Psoas muscle (tissue), 8 donors: ENCODE measurements around the gene COPS2. TPM values are rescaled to one million over a fixed set of nuclear protein-coding genes. Genes with fewer than 3 reads are reported as not detected.

ENCODE experiments used
- ATAC-seq, 4 donors: fragments of 200-7000 bp; cut with Tn5 transposase; one replicate each; pipeline ENCODE4 v1.9.1; 2020; ENCODE audit warnings: moderate library complexity in 3 of 4, mild to moderate bottlenecking in 2 of 4
- DNase-seq, 2 donors: peaks; one replicate each; pipeline ENCODE4 v3.0.0-alpha.2; 2020
- H3K27ac ChIP-seq: fragments of 200-600 bp; one replicate; pipeline ENCODE4 v1.8.0; 2022
- H3K27me3 ChIP-seq, 3 donors: fragments of 200-600 bp in 1 of 3; one replicate each; pipeline versions ENCODE4 v1.6.1 to v1.8.0; 2013 to 2022; ENCODE audit warnings: low read length in 2 of 3, mild to moderate bottlenecking in 2 of 3, moderate library complexity in 1 of 3; ENCODE audit not compliant: insufficient read depth in 3 of 3
- H3K36me3 ChIP-seq, 2 donors: fragments of 200-600 bp in 1 of 2; one replicate each; pipeline versions ENCODE4 v1.6.1 to v1.8.0; 2013 to 2022; ENCODE audit warnings: low read depth in 1 of 2, mild to moderate bottlenecking in 1 of 2, moderate library complexity in 1 of 2; ENCODE audit not compliant: insufficient read depth in 1 of 2
- H3K4me1 ChIP-seq: fragments of 200-600 bp; one replicate; pipeline ENCODE4 v1.8.0; 2022
- H3K4me3 ChIP-seq: fragments of 200-600 bp; one replicate; pipeline ENCODE4 v1.8.0; 2022; ENCODE audit warnings: mild to moderate bottlenecking
- H3K9me3 ChIP-seq: fragments of 200-600 bp; one replicate; pipeline ENCODE4 v1.8.0; 2022
- WGBS, 3 donors: extraction: QIAGEN DNeasy Blood & Tissue Kit; methylation state at CpG; one replicate each; pipeline versions ENCODE4 v1.1.6 to v1.1.7; 2013; 5-methylcytosine and 5-hydroxymethylcytosine counted together
- intact Hi-C, 2 donors: fragments of 100-400 bp; cut with DNase I; formaldehyde crosslinking; loops; one replicate each; pipeline versions ENCODE4 v1.11.0 to v1.14.2; 2022
- polyA plus RNA-seq, 3 donors: library from polyadenylated mRNA; stranded (reverse); fragments of 200-250 nt; gene quantifications; one replicate each; pipeline ENCODE4 v1.2.3, GENCODE V29; 2013
- total RNA-seq, 4 donors: library from RNA; stranded (reverse); fragmentation: NEBNext Ultra II Directional in 2 of 4; extraction: Animal tissue kit (Norgen Biotek cat#: 25700) in 2 of 4; gene quantifications; one replicate each; pipeline versions ENCODE4 v1.2.1 to v1.2.4, GENCODE V29; 2021 to 2023
- TF ChIP-seq, protein P1 (sequence below): fragments of 200-600 bp; IDR thresholded peaks from one replicate; pipeline ENCODE4 v1.8.0; 2022; ENCODE audit warnings: antibody characterized with exemption
- donor health status: healthy with polysubstance abuse.
- donor health status: DM: no; HTN: no; CAD: no; lungs with moderate emphysema.
- donor health status: Bipolar disorder and iron deficiency.
- donor health status: healthy.
- donor health status: DM: yes; HTN: yes; CAD: no.
- donor health status: DM: no; HTN: no; CAD: no.
- donor health status: DM: no; HTN: no; CAD: no.
- donor health status: DM: yes; HTN: yes; CAD: no.

The COPS2 gene
- total and polyA plus RNA-seq, 7 donors = 95.6 to 243 (median 130) TPM

DNA sequence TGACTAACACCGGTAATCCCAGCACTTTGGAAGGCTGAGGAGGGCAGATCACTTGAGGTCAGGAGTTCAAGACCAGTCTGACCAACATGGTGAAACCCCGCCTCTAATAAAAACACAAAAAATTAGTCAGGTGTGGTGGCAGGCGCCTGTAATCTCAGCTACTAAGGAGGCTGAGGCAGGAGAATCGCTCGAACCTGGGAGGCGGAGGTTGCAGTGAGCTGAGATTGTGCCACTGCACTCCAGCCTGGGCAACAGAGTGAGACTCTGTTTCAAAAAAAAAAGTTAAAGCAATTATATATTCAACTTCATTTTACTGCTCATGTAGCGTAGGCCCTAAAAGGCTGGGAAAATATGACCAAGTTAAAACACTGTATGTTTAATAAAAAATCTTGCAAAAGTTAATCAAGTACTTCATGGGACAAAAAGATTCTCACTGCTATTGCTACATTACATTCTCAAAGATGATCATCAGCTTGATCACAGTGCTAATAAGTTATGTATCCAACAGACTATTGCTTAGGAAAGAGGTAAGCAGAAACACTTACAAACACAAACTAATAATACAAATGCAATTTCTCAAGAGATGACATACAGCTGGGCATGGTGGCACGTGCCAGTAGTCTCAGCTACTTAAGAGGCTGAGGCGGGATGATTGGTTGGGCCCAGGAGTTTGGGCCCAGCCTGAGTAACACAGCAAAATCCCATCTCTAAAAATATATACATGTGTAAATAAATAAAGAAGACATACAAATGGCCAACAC is 2.7 kb downstream of the COPS2 start:
- H3K4me3 ChIP-seq = peak overlapping the region; percentile 91
- no peaks in the 10 kb centered on the region for H3K27me3 ChIP-seq
- no peaks in the 10 kb centered on the region for H3K36me3 ChIP-seq
- intact Hi-C loops = loop anchor here in 1 of 2 donors (10.0 kb wide), 2 partner anchors 288 to 472 kb away; partner anchors contain the start of genes DTWD1 and FAM227B
- TF ChIP-seq, protein P1, sequence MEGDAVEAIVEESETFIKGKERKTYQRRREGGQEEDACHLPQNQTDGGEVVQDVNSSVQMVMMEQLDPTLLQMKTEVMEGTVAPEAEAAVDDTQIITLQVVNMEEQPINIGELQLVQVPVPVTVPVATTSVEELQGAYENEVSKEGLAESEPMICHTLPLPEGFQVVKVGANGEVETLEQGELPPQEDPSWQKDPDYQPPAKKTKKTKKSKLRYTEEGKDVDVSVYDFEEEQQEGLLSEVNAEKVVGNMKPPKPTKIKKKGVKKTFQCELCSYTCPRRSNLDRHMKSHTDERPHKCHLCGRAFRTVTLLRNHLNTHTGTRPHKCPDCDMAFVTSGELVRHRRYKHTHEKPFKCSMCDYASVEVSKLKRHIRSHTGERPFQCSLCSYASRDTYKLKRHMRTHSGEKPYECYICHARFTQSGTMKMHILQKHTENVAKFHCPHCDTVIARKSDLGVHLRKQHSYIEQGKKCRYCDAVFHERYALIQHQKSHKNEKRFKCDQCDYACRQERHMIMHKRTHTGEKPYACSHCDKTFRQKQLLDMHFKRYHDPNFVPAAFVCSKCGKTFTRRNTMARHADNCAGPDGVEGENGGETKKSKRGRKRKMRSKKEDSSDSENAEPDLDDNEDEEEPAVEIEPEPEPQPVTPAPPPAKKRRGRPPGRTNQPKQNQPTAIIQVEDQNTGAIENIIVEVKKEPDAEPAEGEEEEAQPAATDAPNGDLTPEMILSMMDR = no peak
- H3K9me3 ChIP-seq = no peaks in the 10 kb centered on the region
- H3K27ac ChIP-seq = no peak overlapping the region
- H3K4me1 ChIP-seq = peaks cover 44% of the 10 kb centered on the region
- ATAC-seq (no peak), DNase-seq (no peak)
- 86 to 93% (median 91%) methylated on average over 9 of the region's 9 CpGs for WGBS, 3 donors

- ATAC-seq = no peak
- H3K4me1 ChIP-seq = peaks cover 43% of the 10 kb centered on the region
- TF ChIP-seq, protein P1 = no peak
- intact Hi-C loops = loop anchor here in 1 of 2 donors (10.0 kb wide), 2 partner anchors 287 to 473 kb away; partner anchors contain the start of genes DTWD1 and FAM227B
- WGBS, 3 donors = 74 to 80% (median 79%) methylated on average over 3 of the region's 3 CpGs
- H3K9me3 ChIP-seq = no peaks in the 10 kb centered on the region
- DNase-seq = no peak
- no peaks in the 10 kb centered on the region for H3K27me3 ChIP-seq
- no peak overlapping the region for H3K27ac ChIP-seq
- no peak overlapping the region for H3K4me3 ChIP-seq
- H3K36me3 ChIP-seq = no peaks in the 10 kb centered on the region
Observed at GRCh38 chr15:49151831-49152230, 3.6 kb downstream of the COPS2 start.

- intact Hi-C loops = no loop called here
- H3K36me3 ChIP-seq = peaks cover 0 to 13% of the 10 kb centered on the region in 2 donors
- H3K4me1 ChIP-seq = peaks cover 44% of the 10 kb centered on the region
- H3K27me3 ChIP-seq = no peaks in the 10 kb centered on the region
- no peaks in the 10 kb centered on the region for H3K9me3 ChIP-seq
- WGBS, 3 donors = 76 to 95% (median 80%) methylated on average over 1 of the region's 1 CpG
- no peak overlapping the region for H3K4me3 ChIP-seq
- TF ChIP-seq, protein P1 = no peak
- DNase-seq = no peak
- no peak for ATAC-seq
- H3K27ac ChIP-seq = no peak overlapping the region
Observed at GRCh38 chr15:49148727-49149126, 6.7 kb downstream of the COPS2 start.

GRCh38 chr15:49148298-49148697 is 7.1 kb downstream of the COPS2 start:
- WGBS, 3 donors = 52 to 74% (median 57%) methylated on average over 1 of the region's 1 CpG
- TF ChIP-seq, protein P1 = no peak
- Histone ChIP-seq H3K4me1 (peaks cover 40% of the 10 kb centered on the region), H3K27ac (no peak overlapping the region), H3K4me3 (no peak overlapping the region), H3K9me3 (no peaks in the 10 kb centered on the region), H3K27me3 (no peaks in the 10 kb centered on the region), H3K36me3 (peaks cover 0 to 17% of the 10 kb centered on the region in 2 donors)
- no peak for DNase-seq
- intact Hi-C loops = no loop called here
- ATAC-seq = no peak
